GM12878 (cell line): ENCODE measurements around the gene TFR2. TPM values are rescaled to one million over a fixed set of nuclear protein-coding genes. Genes with fewer than 3 reads are reported as not detected.
A peak's percentile ranks its signal among the peaks of the same experiment; 100 is the strongest.

Experiments used
- CBX5 ChIP-seq: sonication (generic); IDR thresholded peaks from 2 replicates; pipeline ENCODE4 v1.6.1; 2016; ENCODE audit warnings: low read depth, moderate library complexity, mild to moderate bottlenecking, inconsistent platforms
- IKZF1 ChIP-seq: fragments of 450-650 bp; conservative IDR thresholded peaks from 2 replicates; pipeline ENCODE4 v1.6.1; 2017; ENCODE audit warnings: antibody characterized with exemption, mild to moderate bottlenecking
- KLF5 ChIP-seq: fragments of 450-650 bp; IDR thresholded peaks from 2 replicates; pipeline ENCODE4 v1.6.1; 2014; ENCODE audit warnings: mild to moderate bottlenecking; ENCODE audit not compliant: partially characterized antibody
- POLR2AphosphoS5 ChIP-seq: IDR thresholded peaks from 2 replicates; pipeline ENCODE4 v1.6.1; 2011; ENCODE audit warnings: mild to moderate bottlenecking, low read length, inconsistent platforms
- polyA plus RNA-seq, 11 experiments: library from polyadenylated mRNA; depleted of rRNA in 4 of 11; unstranded in 6 of 11; stranded (reverse) in 5 of 11; fragments of >200 nt; fragmentation: Nextera tagmentation in 4 of 11; fragmentation: Illumina TruSeq in 1 of 11; extraction: Ambion mirVana in 4 of 11; extraction: Trizol in 1 of 11; gene quantifications; 1 replicate in 1 of 11; 2 replicates in 10 of 11; pipeline versions ENCODE4 v1.2.1 to v1.2.3, GENCODE V29; 2011 to 2016; ENCODE audit warnings: inconsistent platforms in 2 of 11, missing spikeins in 2 of 11, low read depth in 1 of 11
- total RNA-seq, 4 experiments: library from RNA; depleted of rRNA in 3 of 4; stranded (reverse); fragments of >200 nt in 3 of 4; fragmentation: Illumina TruSeq in 1 of 4; extraction: Trizol in 1 of 4; gene quantifications; 2 replicates each; pipeline versions ENCODE4 v1.2.1 to v1.2.3, GENCODE V29; 2013 to 2021
- TF ChIP-seq, protein P1 (sequence below): fragments of 450-650 bp; formaldehyde crosslinking; IDR thresholded peaks from 2 replicates; pipeline ENCODE4 v1.4.0; 2020; ENCODE audit warnings: mild to moderate bottlenecking, moderate library complexity

Gene TFR2
- total and polyA plus RNA-seq, 10 of the 15 experiments (the other 5 are each of a cell fraction or from before 2014, with no cell fraction given) = 0.30 to 7.2 (median 1.8) TPM

DNA sequence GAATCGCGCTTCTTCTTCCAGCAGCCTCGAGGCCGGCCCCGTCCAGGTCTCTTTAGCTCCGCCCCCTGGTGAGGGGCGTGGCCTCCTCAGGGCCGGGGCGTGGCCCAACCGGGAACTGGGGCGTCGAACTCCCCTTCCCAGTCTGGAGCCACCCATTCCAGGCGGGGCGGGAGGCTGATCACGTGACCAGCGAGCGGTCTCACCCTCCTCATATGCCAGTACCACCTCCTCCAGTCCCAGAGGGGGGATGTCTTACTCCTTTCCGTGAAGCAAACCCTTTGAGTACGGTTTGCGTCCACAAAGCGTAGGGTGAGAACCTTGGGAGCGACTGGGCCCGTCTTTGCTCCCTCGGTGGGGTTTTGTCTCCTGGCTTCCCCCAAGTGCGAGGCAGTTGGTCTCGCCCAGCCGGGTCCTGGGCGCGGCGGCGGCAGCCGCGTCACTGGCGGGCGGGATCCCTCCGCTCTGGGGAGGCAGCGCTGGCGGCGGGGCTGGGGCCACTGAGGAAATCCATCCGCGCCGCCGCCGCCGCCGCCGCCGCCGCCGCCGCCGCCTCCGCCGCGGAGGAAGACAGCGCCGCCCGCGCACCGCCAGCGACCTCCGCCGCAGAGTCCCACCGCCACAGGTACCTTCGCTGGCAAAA lies 32.1 kb upstream of the TFR2 start, which contains the start of gene GNB2 (continued):
- TF ChIP-seq, protein P1, sequence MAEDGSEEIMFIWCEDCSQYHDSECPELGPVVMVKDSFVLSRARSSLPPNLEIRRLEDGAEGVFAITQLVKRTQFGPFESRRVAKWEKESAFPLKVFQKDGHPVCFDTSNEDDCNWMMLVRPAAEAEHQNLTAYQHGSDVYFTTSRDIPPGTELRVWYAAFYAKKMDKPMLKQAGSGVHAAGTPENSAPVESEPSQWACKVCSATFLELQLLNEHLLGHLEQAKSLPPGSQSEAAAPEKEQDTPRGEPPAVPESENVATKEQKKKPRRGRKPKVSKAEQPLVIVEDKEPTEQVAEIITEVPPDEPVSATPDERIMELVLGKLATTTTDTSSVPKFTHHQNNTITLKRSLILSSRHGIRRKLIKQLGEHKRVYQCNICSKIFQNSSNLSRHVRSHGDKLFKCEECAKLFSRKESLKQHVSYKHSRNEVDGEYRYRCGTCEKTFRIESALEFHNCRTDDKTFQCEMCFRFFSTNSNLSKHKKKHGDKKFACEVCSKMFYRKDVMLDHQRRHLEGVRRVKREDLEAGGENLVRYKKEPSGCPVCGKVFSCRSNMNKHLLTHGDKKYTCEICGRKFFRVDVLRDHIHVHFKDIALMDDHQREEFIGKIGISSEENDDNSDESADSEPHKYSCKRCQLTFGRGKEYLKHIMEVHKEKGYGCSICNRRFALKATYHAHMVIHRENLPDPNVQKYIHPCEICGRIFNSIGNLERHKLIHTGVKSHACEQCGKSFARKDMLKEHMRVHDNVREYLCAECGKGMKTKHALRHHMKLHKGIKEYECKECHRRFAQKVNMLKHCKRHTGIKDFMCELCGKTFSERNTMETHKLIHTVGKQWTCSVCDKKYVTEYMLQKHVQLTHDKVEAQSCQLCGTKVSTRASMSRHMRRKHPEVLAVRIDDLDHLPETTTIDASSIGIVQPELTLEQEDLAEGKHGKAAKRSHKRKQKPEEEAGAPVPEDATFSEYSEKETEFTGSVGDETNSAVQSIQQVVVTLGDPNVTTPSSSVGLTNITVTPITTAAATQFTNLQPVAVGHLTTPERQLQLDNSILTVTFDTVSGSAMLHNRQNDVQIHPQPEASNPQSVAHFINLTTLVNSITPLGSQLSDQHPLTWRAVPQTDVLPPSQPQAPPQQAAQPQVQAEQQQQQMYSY (CRISPR knock-in tag) = peak; percentile 94
- TF ChIP-seq IKZF1 (peak; percentile 97), CBX5 (peak; percentile 37; the same call in 1 of the 2 replicates), POLR2AphosphoS5 (peak; percentile 70), KLF5 (peak; percentile 99)
